Lower lobe of right lung (tissue), 2 donors: ENCODE data around the gene JMJD1C. TPM values are rescaled to one million over a fixed set of nuclear protein-coding genes. Genes with fewer than 3 reads are reported as not detected.

Experiments
- ATAC-seq, 2 donors: fragments of 200-7000 bp; cut with Tn5 transposase; one replicate each; pipeline ENCODE4 v1.9.1; 2020 to 2022; ENCODE audit warnings: mild to moderate bottlenecking in 2 of 2, moderate library complexity in 2 of 2
- DNase-seq: peaks from one replicate; pipeline ENCODE4 v3.0.0-alpha.2; 2020
- H3K27ac ChIP-seq: fragments of 200-600 bp; one replicate; pipeline ENCODE4 v1.8.0; 2022
- H3K27me3 ChIP-seq: fragments of 200-600 bp; one replicate; pipeline ENCODE4 v1.8.0; 2022; ENCODE audit warnings: low read depth
- H3K36me3 ChIP-seq: fragments of 200-600 bp; one replicate; pipeline ENCODE4 v1.8.0; 2022; ENCODE audit warnings: mild to moderate bottlenecking
- H3K4me1 ChIP-seq: fragments of 200-600 bp; one replicate; pipeline ENCODE4 v1.8.0; 2022
- H3K4me3 ChIP-seq: fragments of 200-600 bp; one replicate; pipeline ENCODE4 v1.8.0; 2022; ENCODE audit warnings: mild to moderate bottlenecking
- H3K9me3 ChIP-seq: fragments of 200-600 bp; one replicate; pipeline ENCODE4 v1.8.0; 2022
- CTCF ChIP-seq: fragments of 200-600 bp; IDR thresholded peaks from one replicate; pipeline ENCODE4 v1.8.0; 2022; ENCODE audit warnings: antibody characterized with exemption, mild to moderate bottlenecking
- intact Hi-C: fragments of 100-400 bp; cut with DNase I; formaldehyde crosslinking; loops from one replicate; pipeline ENCODE4 v1.11.0; 2022
- total RNA-seq: library from RNA; stranded (reverse); fragmentation: NEBNext Ultra II Directional; extraction: Animal tissue kit (Norgen Biotek cat#: 25700); gene quantifications from one replicate; pipeline ENCODE4 v1.2.1, GENCODE V29; 2021
- donor health status: DM: no; HTN: yes; CAD: no; lungs with severe emphysema.

The JMJD1C gene
- total RNA-seq, 1 donor from 2014 or later: 100.0 TPM

GRCh38 chr10:63391812-63392211 is 74.0 kb downstream of the JMJD1C start:
- ATAC-seq: peak in 1 of 2 donors; percentile 22
- Histone ChIP-seq H3K36me3 (no peaks in the 10 kb centered on the region), H3K27ac (no peak overlapping the region), H3K4me1 (peaks cover 5% of the 10 kb centered on the region), H3K27me3 (no peaks in the 10 kb centered on the region), H3K4me3 (no peak overlapping the region), H3K9me3 (no peaks in the 10 kb centered on the region)
- intact Hi-C loops: no loop called here
- TF ChIP-seq CTCF: no peak
- no peak for DNase-seq

- Histone ChIP-seq H3K27me3 (no peaks in the 10 kb centered on the region), H3K9me3 (no peaks in the 10 kb centered on the region), H3K4me3 (no peak overlapping the region), H3K27ac (no peak overlapping the region), H3K36me3 (no peaks in the 10 kb centered on the region), H3K4me1 (peaks cover 5% of the 10 kb centered on the region)
- no peak for ATAC-seq
- intact Hi-C loops: no loop called here
- TF ChIP-seq CTCF: no peak
- DNase-seq: no peak
Observed at GRCh38 chr10:63390521-63390920, 75.3 kb downstream of the JMJD1C start.

GRCh38 chr10:63388421-63389031 is 77.3 kb downstream of the JMJD1C start:
- intact Hi-C loops: no loop called here
- Histone ChIP-seq H3K27ac (no peak overlapping the region), H3K4me3 (no peak overlapping the region), H3K36me3 (no peaks in the 10 kb centered on the region), H3K9me3 (no peaks in the 10 kb centered on the region), H3K27me3 (no peaks in the 10 kb centered on the region), H3K4me1 (peaks cover 5% of the 10 kb centered on the region)
- DNase-seq (no peak), ATAC-seq (peak in 1 of 2 donors; percentile 44)
- no peak for TF ChIP-seq CTCF

- TF ChIP-seq CTCF: no peak
- no peak for DNase-seq
- Histone ChIP-seq H3K27ac (no peak overlapping the region), H3K9me3 (no peaks in the 10 kb centered on the region), H3K4me1 (peaks cover 5% of the 10 kb centered on the region), H3K4me3 (no peak overlapping the region), H3K36me3 (no peaks in the 10 kb centered on the region), H3K27me3 (no peaks in the 10 kb centered on the region)
- no peak for ATAC-seq
- intact Hi-C loops: no loop called here
Observed at GRCh38 chr10:63385254-63385653, 80.5 kb downstream of the JMJD1C start.

- H3K36me3 ChIP-seq: peaks cover 4% of the 10 kb centered on the region
- intact Hi-C loops: no loop called here
- peaks cover 5% of the 10 kb centered on the region for H3K4me1 ChIP-seq
- H3K9me3 ChIP-seq: no peaks in the 10 kb centered on the region
- no peak for TF ChIP-seq CTCF
- DNase-seq (no peak), ATAC-seq (peak in 1 of 2 donors; percentile 25)
- no peak overlapping the region for H3K4me3 ChIP-seq
- H3K27me3 ChIP-seq: no peaks in the 10 kb centered on the region
- no peak overlapping the region for H3K27ac ChIP-seq
Observed at GRCh38 chr10:63384675-63385074, 81.1 kb downstream of the JMJD1C start.
